Upper lobe of left lung (tissue), 4 donors: ENCODE measurements around the gene NIPBL.

Experiments used
- POLR2AphosphoS5 ChIP-seq, 2 donors: sonication (generic); formaldehyde crosslinking; IDR thresholded peaks; one replicate each; pipeline ENCODE4 v1.5.1; 2017; ENCODE audit warnings: antibody characterized with exemption in 2 of 2
- TF ChIP-seq, protein P1 (sequence below), 6 experiments: fragments of 450-650 bp in 4 of 6; fragments of 200-600 bp in 2 of 6; sonication (generic) in 2 of 6; IDR thresholded peaks; one replicate each; pipeline ENCODE4 v1.5.1; 2016 to 2019; ENCODE audit warnings: antibody characterized with exemption in 6 of 6

DNA sequence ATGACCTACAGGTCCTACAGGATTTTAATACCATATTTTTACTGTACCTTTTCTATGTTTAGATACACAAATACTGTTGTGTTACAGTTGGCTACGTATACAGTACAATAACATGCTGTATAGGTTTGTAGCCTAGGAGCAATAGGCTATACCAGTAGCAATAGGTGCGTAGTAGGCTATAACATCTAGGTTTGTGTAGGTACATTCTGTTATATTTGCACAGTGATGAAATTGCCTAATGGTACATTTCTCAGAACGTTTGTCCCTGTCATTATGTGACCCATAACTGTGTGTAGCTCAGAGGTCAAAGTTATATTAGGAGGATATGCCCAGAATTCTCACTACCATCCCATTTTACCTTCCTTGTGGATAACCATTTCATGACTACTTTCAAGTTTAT lies 59.7 kb downstream of the NIPBL start:
- TF ChIP-seq, protein P1, sequence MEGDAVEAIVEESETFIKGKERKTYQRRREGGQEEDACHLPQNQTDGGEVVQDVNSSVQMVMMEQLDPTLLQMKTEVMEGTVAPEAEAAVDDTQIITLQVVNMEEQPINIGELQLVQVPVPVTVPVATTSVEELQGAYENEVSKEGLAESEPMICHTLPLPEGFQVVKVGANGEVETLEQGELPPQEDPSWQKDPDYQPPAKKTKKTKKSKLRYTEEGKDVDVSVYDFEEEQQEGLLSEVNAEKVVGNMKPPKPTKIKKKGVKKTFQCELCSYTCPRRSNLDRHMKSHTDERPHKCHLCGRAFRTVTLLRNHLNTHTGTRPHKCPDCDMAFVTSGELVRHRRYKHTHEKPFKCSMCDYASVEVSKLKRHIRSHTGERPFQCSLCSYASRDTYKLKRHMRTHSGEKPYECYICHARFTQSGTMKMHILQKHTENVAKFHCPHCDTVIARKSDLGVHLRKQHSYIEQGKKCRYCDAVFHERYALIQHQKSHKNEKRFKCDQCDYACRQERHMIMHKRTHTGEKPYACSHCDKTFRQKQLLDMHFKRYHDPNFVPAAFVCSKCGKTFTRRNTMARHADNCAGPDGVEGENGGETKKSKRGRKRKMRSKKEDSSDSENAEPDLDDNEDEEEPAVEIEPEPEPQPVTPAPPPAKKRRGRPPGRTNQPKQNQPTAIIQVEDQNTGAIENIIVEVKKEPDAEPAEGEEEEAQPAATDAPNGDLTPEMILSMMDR (IDR thresholded peaks at IDR 0.05): no peak
- no peak for TF ChIP-seq POLR2AphosphoS5 (IDR thresholded peaks at IDR 0.05)
